Measurements from ENCODE around the gene ITFG1.

Gene ITFG1

DNA sequence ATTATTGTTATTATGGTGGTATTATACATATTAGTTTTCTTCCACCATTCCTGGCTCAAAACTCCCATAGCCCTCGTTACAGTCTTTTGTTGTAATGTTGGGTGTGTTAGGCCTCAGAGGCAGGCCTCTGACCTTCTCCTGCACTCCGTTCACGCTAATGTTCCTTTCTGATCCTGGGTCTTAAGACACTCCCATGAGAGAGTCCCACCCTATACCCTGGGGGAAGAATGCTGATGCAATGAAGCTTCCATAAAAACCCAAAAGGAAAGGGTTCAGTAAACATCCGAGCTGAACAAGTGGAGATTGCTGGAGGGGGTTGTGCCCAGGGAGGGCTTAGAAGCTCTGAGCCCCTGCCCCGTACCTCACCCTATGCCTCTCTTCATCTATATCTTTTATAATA is 175.9 kb downstream of the ITFG1 start:
- TF ChIP-seq EZH2phosphoT487 (IDR thresholded peaks at IDR 0.05; ENCODE audit: borderline replicate concordance), result no peak
- TF ChIP-seq, protein P1, sequence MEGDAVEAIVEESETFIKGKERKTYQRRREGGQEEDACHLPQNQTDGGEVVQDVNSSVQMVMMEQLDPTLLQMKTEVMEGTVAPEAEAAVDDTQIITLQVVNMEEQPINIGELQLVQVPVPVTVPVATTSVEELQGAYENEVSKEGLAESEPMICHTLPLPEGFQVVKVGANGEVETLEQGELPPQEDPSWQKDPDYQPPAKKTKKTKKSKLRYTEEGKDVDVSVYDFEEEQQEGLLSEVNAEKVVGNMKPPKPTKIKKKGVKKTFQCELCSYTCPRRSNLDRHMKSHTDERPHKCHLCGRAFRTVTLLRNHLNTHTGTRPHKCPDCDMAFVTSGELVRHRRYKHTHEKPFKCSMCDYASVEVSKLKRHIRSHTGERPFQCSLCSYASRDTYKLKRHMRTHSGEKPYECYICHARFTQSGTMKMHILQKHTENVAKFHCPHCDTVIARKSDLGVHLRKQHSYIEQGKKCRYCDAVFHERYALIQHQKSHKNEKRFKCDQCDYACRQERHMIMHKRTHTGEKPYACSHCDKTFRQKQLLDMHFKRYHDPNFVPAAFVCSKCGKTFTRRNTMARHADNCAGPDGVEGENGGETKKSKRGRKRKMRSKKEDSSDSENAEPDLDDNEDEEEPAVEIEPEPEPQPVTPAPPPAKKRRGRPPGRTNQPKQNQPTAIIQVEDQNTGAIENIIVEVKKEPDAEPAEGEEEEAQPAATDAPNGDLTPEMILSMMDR (conservative IDR thresholded peaks at IDR 0.05; ENCODE audit: low read length), result no peak
- H3K4me3 ChIP-seq (ENCODE audit: low read length, poor library complexity, severe bottlenecking), result no peak overlapping the region
- H3F3A ChIP-seq (ENCODE audit: low read depth), result no peaks in the 10 kb centered on the region
- no peaks in the 10 kb centered on the region for H3K36me3 ChIP-seq (ENCODE audit: insufficient read depth, low read length)
- H3K4me1 ChIP-seq (ENCODE audit: insufficient read depth, low read length, poor library complexity, severe bottlenecking), result no peaks in the 10 kb centered on the region
- no peak overlapping the region for H3K4me2 ChIP-seq (ENCODE audit: low read depth, low read length, poor library complexity, severe bottlenecking)
- H3K9ac ChIP-seq (ENCODE audit: low read depth, low read length, poor library complexity, severe bottlenecking), result no peak overlapping the region
- H3K9me3 ChIP-seq (ENCODE audit: insufficient read depth, low read depth, low read length), result peaks cover 10% of the 10 kb centered on the region; the same call in 1 of the 2 replicates
- no peak overlapping the region for H2AFZ ChIP-seq (ENCODE audit: low read length)
- no peaks in the 10 kb centered on the region for H4K20me1 ChIP-seq (ENCODE audit: insufficient read depth, low read length, poor library complexity, severe bottlenecking)
- no peaks in the 10 kb centered on the region for H3K9me2 ChIP-seq (replicated peaks; ENCODE audit: low read depth, low read length)
- H3K27me3 ChIP-seq (ENCODE audit: insufficient read depth, low read length, poor library complexity, severe bottlenecking), result no peaks in the 10 kb centered on the region
- H3K79me2 ChIP-seq (ENCODE audit: insufficient read depth, low read length), result no peaks in the 10 kb centered on the region

DNA sequence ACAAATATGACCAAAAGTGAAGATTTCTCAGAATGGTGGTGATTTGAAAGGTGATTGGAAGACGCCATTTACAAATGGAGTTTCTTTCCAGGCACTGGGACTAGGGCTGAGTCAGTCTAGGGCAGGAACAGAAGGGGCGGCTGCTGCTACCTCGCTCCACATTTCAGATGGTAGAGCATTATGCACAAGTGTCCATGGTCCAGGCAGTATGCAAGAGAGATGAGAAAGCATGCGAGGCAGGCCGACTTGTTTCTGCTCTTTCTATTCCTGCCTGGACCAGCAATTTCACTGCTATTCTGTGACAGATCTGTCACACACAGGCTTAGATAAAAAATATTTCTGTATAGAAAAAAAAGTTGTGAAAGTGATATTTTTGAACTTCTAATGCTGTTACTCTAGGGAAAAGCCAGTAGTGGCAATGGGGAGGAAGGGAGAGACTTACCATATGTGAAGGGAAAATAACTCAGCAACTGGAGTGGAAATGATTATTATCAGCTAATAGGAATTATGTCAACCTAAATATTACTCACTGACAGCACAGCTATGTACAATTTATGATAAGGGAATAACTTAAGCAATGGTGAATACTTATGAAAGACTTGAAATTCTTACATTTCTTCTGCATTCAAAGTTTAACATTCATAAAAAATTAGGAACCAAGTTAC is 182.4 kb downstream of the ITFG1 start:
- TF ChIP-seq EZH2phosphoT487 (IDR thresholded peaks at IDR 0.05; ENCODE audit: borderline replicate concordance), result no peak
- TF ChIP-seq, protein P1 (conservative IDR thresholded peaks at IDR 0.05; ENCODE audit: low read length), result no peak
- no peaks in the 10 kb centered on the region for H3K9me2 ChIP-seq (replicated peaks; ENCODE audit: low read depth, low read length)
- H3F3A ChIP-seq (ENCODE audit: low read depth), result no peaks in the 10 kb centered on the region
- H4K20me1 ChIP-seq (ENCODE audit: insufficient read depth, low read length, poor library complexity, severe bottlenecking), result no peaks in the 10 kb centered on the region
- no peak overlapping the region for H2AFZ ChIP-seq (ENCODE audit: low read length)
- no peaks in the 10 kb centered on the region for H3K4me1 ChIP-seq (ENCODE audit: insufficient read depth, low read length, poor library complexity, severe bottlenecking)
- H3K27me3 ChIP-seq (ENCODE audit: insufficient read depth, low read length, poor library complexity, severe bottlenecking), result no peaks in the 10 kb centered on the region
- H3K4me3 ChIP-seq (ENCODE audit: low read length, poor library complexity, severe bottlenecking), result no peak overlapping the region
- H3K9ac ChIP-seq (ENCODE audit: low read depth, low read length, poor library complexity, severe bottlenecking), result no peak overlapping the region
- no peak overlapping the region for H3K4me2 ChIP-seq (ENCODE audit: low read depth, low read length, poor library complexity, severe bottlenecking)
- no peaks in the 10 kb centered on the region for H3K36me3 ChIP-seq (ENCODE audit: insufficient read depth, low read length)
- H3K79me2 ChIP-seq (ENCODE audit: insufficient read depth, low read length), result no peaks in the 10 kb centered on the region
- H3K9me3 ChIP-seq (ENCODE audit: insufficient read depth, low read depth, low read length), result peaks cover 4% of the 10 kb centered on the region; the same call in 1 of the 2 replicates

DNA sequence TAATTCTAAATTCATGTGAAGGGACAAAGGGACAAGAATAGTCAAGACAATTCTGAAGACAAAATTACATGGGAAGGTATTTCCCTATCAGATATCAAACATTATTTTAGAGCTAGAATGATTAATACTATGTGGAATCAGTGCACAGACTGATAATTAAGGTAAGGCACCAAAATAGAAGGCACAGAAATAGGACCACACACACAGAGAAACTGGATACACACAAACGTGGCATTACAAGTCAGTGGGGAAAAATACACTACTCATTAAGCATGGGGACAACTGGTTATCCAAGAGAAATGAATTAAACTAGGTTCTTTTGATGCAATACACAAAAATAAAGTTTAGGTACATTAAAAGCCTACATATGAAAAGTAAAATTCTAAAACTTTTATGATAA is 184.3 kb downstream of the ITFG1 start:
- H3K9me2 ChIP-seq (replicated peaks; ENCODE audit: low read depth, low read length), result no peaks in the 10 kb centered on the region
- TF ChIP-seq, protein P1 (conservative IDR thresholded peaks at IDR 0.05; ENCODE audit: low read length), result no peak
- TF ChIP-seq EZH2phosphoT487 (IDR thresholded peaks at IDR 0.05; ENCODE audit: borderline replicate concordance), result no peak
- H3K9me3 ChIP-seq (ENCODE audit: insufficient read depth, low read depth, low read length), result no peaks in the 10 kb centered on the region
- no peaks in the 10 kb centered on the region for H3K4me1 ChIP-seq (ENCODE audit: insufficient read depth, low read length, poor library complexity, severe bottlenecking)
- H2AFZ ChIP-seq (ENCODE audit: low read length), result no peak overlapping the region
- H3K4me2 ChIP-seq (ENCODE audit: low read depth, low read length, poor library complexity, severe bottlenecking), result no peak overlapping the region
- H4K20me1 ChIP-seq (ENCODE audit: insufficient read depth, low read length, poor library complexity, severe bottlenecking), result no peaks in the 10 kb centered on the region
- no peak overlapping the region for H3K9ac ChIP-seq (ENCODE audit: low read depth, low read length, poor library complexity, severe bottlenecking)
- no peaks in the 10 kb centered on the region for H3K36me3 ChIP-seq (ENCODE audit: insufficient read depth, low read length)
- no peaks in the 10 kb centered on the region for H3K27me3 ChIP-seq (ENCODE audit: insufficient read depth, low read length, poor library complexity, severe bottlenecking)
- H3K79me2 ChIP-seq (ENCODE audit: insufficient read depth, low read length), result no peaks in the 10 kb centered on the region
- no peaks in the 10 kb centered on the region for H3F3A ChIP-seq (ENCODE audit: low read depth)
- no peak overlapping the region for H3K4me3 ChIP-seq (ENCODE audit: low read length, poor library complexity, severe bottlenecking)

Data from Loucy (cell line).